HEK293T (cell line): ENCODE data around the gene CDK12.

Experiments used
- ARNT ChIP-seq: fragments of 450-650 bp; IDR thresholded peaks from 2 replicates; pipeline ENCODE4 v1.6.1; 2017; ENCODE audit warnings: mild to moderate bottlenecking
- BHLHE40 ChIP-seq: fragments of 450-650 bp; IDR thresholded peaks from 2 replicates; pipeline ENCODE4 v1.6.1; 2016; ENCODE audit warnings: mild to moderate bottlenecking, moderate library complexity, borderline replicate concordance
- CTBP1 ChIP-seq: fragments of 450-650 bp; IDR thresholded peaks from 2 replicates; pipeline ENCODE4 v1.6.1; 2016; ENCODE audit warnings: borderline replicate concordance
- ELF4 ChIP-seq: fragments of 450-650 bp; IDR thresholded peaks from 2 replicates; pipeline ENCODE4 v1.6.1; 2017; ENCODE audit warnings: antibody characterized with exemption
- FOXA1 ChIP-seq: fragments of 450-650 bp; IDR thresholded peaks from 2 replicates; pipeline ENCODE4 v1.6.1; 2016; ENCODE audit warnings: mild to moderate bottlenecking
- FOXK2 ChIP-seq: fragments of 450-650 bp; IDR thresholded peaks from 2 replicates; pipeline ENCODE4 v1.6.1; 2016; ENCODE audit warnings: mild to moderate bottlenecking
- HDGF ChIP-seq: fragments of 450-650 bp; IDR thresholded peaks from 2 replicates; pipeline ENCODE4 v1.6.1; 2017; ENCODE audit warnings: antibody characterized with exemption, borderline replicate concordance
- L3MBTL2 ChIP-seq: fragments of 450-650 bp; conservative IDR thresholded peaks from 2 replicates; pipeline ENCODE4 v1.6.1; 2016; ENCODE audit warnings: mild to moderate bottlenecking
- NFRKB ChIP-seq: fragments of 450-650 bp; IDR thresholded peaks from 2 replicates; pipeline ENCODE4 v1.6.1; 2016; ENCODE audit warnings: mild to moderate bottlenecking, moderate library complexity
- SP1 ChIP-seq: fragments of 450-650 bp; IDR thresholded peaks from 2 replicates; pipeline ENCODE4 v1.6.1; 2017
- SUZ12 ChIP-seq: fragments of 450-650 bp; IDR thresholded peaks from 2 replicates; pipeline ENCODE4 v1.6.1; 2016; ENCODE audit warnings: mild to moderate bottlenecking
- TARDBP ChIP-seq: fragments of 450-650 bp; IDR thresholded peaks from 2 replicates; pipeline ENCODE4 v1.6.1; 2016
- ZNF384 ChIP-seq: fragments of 450-650 bp; IDR thresholded peaks from 2 replicates; pipeline ENCODE4 v1.6.1; 2016
- TF ChIP-seq, protein P1 (sequence below): fragments of 450-650 bp; IDR thresholded peaks from 2 replicates; pipeline ENCODE4 v1.6.1; 2016

DNA sequence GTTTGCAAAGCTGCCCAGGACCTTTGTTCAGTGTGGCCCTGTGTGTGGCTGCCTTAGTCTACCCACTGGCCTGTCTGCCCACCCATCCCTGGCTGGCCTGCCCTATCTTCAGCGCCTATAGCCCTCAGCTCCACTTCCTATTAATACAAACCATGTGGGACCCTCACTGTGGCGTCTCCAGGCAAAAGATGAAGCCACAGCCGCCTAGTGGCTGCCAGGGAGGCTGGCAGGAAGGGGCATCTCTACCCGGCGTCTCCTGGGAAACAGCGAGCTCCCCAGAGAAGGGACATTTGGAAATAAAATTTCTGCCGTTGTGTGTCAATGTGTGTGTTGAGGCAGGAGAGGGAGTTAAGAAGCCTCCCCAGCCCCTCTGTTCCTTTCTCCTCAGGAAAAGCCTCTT is 114.9 kb downstream of the CDK12 start:
- TF ChIP-seq, protein P1, sequence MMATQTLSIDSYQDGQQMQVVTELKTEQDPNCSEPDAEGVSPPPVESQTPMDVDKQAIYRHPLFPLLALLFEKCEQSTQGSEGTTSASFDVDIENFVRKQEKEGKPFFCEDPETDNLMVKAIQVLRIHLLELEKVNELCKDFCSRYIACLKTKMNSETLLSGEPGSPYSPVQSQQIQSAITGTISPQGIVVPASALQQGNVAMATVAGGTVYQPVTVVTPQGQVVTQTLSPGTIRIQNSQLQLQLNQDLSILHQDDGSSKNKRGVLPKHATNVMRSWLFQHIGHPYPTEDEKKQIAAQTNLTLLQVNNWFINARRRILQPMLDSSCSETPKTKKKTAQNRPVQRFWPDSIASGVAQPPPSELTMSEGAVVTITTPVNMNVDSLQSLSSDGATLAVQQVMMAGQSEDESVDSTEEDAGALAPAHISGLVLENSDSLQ: no peak
- TF ChIP-seq FOXA1: no peak
- no peak for TF ChIP-seq SUZ12
- no peak for TF ChIP-seq FOXK2
- TF ChIP-seq BHLHE40: no peak
- no peak for TF ChIP-seq NFRKB
- no peak for TF ChIP-seq HDGF
- TF ChIP-seq CTBP1: no peak
- no peak for TF ChIP-seq ZNF384
- TF ChIP-seq L3MBTL2: no peak
- no peak for TF ChIP-seq ARNT
- no peak for TF ChIP-seq SP1
- no peak for TF ChIP-seq ELF4
- no peak for TF ChIP-seq TARDBP
